PC-3 (cell line): ENCODE results near the gene CARMIL1.

Experiments used
- CTCF ChIP-seq: fragments of 300-600 bp; sonication (generic); conservative IDR thresholded peaks from 2 replicates; pipeline ENCODE4 v1.5.1; 2017; ENCODE audit warnings: antibody characterized with exemption, low read depth, mild to moderate bottlenecking, low read length
- EZH2phosphoT487 ChIP-seq: fragments of 300-600 bp; sonication (generic); IDR thresholded peaks from 2 replicates; pipeline ENCODE4 v1.6.1; 2018; ENCODE audit warnings: mild to moderate bottlenecking, antibody characterized with exemption, low read length, borderline replicate concordance

GRCh38 chr6:25359891-25360290, 80.7 kb downstream of the CARMIL1 start:
- no peak for TF ChIP-seq CTCF
- no peak for TF ChIP-seq EZH2phosphoT487
